Spleen (tissue), 11 donors: Measurements from ENCODE around the gene SSH2. TPM values are rescaled to one million over a fixed set of nuclear protein-coding genes. Genes with fewer than 3 reads are reported as not detected.

Experiments used
- DNase-seq: peaks from one replicate; pipeline ENCODE4 v3.0.0-alpha.2; 2020
- H3K27ac ChIP-seq, 8 donors: fragments of 200-600 bp; sonication (generic) in 7 of 8; 1 replicate in 4 of 8; 2 replicates in 4 of 8; pipeline versions ENCODE4 v1.5.0 to v1.8.0; 2016 to 2021; ENCODE audit warnings: inconsistent platforms in 4 of 8, mild to moderate bottlenecking in 4 of 8, moderate library complexity in 1 of 8
- H3K27me3 ChIP-seq, 7 donors: fragments of 200-600 bp; sonication (generic) in 6 of 7; replicated peaks in 1 of 7; 1 replicate in 4 of 7; 2 replicates in 3 of 7; pipeline versions ENCODE4 v1.5.0 to v1.8.0; 2016 to 2021; ENCODE audit warnings: inconsistent platforms in 3 of 7, mild to moderate bottlenecking in 1 of 7
- H3K36me3 ChIP-seq, 6 donors: fragments of 200-600 bp; sonication (generic) in 5 of 6; 1 replicate in 4 of 6; 2 replicates in 2 of 6; pipeline versions ENCODE4 v1.5.0 to v1.8.0; 2016 to 2021; ENCODE audit warnings: inconsistent platforms in 2 of 6
- H3K4me1 ChIP-seq, 6 donors: fragments of 200-600 bp; sonication (generic) in 5 of 6; 1 replicate in 3 of 6; 2 replicates in 3 of 6; pipeline versions ENCODE4 v1.5.0 to v1.8.0; 2016 to 2021; ENCODE audit warnings: inconsistent platforms in 3 of 6
- H3K4me3 ChIP-seq, 8 donors: fragments of 200-600 bp; sonication (generic) in 7 of 8; 1 replicate in 4 of 8; 2 replicates in 4 of 8; pipeline versions ENCODE4 v1.5.0 to v1.8.0; 2016 to 2021; ENCODE audit warnings: inconsistent platforms in 4 of 8, mild to moderate bottlenecking in 4 of 8, moderate library complexity in 2 of 8
- H3K9me3 ChIP-seq, 8 donors: fragments of 200-600 bp; sonication (generic) in 7 of 8; 1 replicate in 4 of 8; 2 replicates in 4 of 8; pipeline versions ENCODE4 v1.5.0 to v1.8.0; 2016 to 2021; ENCODE audit warnings: inconsistent platforms in 4 of 8
- POLR2A ChIP-seq, 3 donors: fragments of 450-650 bp; IDR thresholded peaks; one replicate each; pipeline ENCODE4 v1.5.1; 2017; ENCODE audit warnings: antibody characterized with exemption in 3 of 3, mild to moderate bottlenecking in 1 of 3
- POLR2AphosphoS5 ChIP-seq, 3 donors: sonication (generic); formaldehyde crosslinking; IDR thresholded peaks; one replicate each; pipeline ENCODE4 v1.5.1; 2017; ENCODE audit warnings: antibody characterized with exemption in 3 of 3
- WGBS, 5 donors: extraction: QIAGEN DNeasy Blood & Tissue Kit in 3 of 5; methylation state at CpG; one replicate each; pipeline versions ENCODE4 v1.1.5 to v1.1.7; 2013 to 2018; 5-methylcytosine and 5-hydroxymethylcytosine counted together
- intact Hi-C: fragments of 100-400 bp; cut with DNase I; formaldehyde crosslinking; loops from one replicate; pipeline ENCODE4 v1.15.0; 2023; ENCODE audit warnings: low total_unique reads
- polyA plus RNA-seq, 3 donors: library from polyadenylated mRNA; stranded (reverse); fragments of 200-250 nt; gene quantifications; one replicate each; pipeline ENCODE4 v1.2.1, GENCODE V29; 2013
- total RNA-seq, 7 donors: library from RNA; depleted of rRNA in 3 of 7; stranded (reverse); fragments of >200 nt in 3 of 7; fragmentation: NEBNext Ultra II Directional in 4 of 7; extraction: Animal tissue kit (Norgen Biotek cat#: 25700) in 4 of 7; gene quantifications; one replicate each; pipeline versions ENCODE4 v1.1.0 to v1.2.1, GENCODE V29; 2016 to 2021
- TF ChIP-seq, protein P1 (sequence below), 11 experiments: fragments of 200-600 bp in 7 of 11; fragments of 450-650 bp in 4 of 11; sonication (generic) in 4 of 11; IDR thresholded peaks in 8 of 11; conservative IDR thresholded peaks in 3 of 11; 1 replicate in 7 of 11; 2 replicates in 4 of 11; pipeline versions ENCODE4 v1.4.0 to v1.8.0; 2016 to 2021; ENCODE audit warnings: antibody characterized with exemption in 11 of 11, inconsistent platforms in 4 of 11, mild to moderate bottlenecking in 1 of 11
- donor health status: healthy with polysubstance abuse.
- donor health status: DM: no; HTN: no; CAD: no; lungs with moderate emphysema.
- donor health status: DM: no; HTN: no; CAD: no.
- donor health status: Bipolar disorder and iron deficiency.
- donor health status: healthy.
- donor health status: DM: no; HTN: no; CAD: no.
- donor health status: DM: yes; HTN: yes; CAD: no.

SSH2 gene
- total and polyA plus RNA-seq, 10 donors = 15.9 to 182 (median 113) TPM

DNA sequence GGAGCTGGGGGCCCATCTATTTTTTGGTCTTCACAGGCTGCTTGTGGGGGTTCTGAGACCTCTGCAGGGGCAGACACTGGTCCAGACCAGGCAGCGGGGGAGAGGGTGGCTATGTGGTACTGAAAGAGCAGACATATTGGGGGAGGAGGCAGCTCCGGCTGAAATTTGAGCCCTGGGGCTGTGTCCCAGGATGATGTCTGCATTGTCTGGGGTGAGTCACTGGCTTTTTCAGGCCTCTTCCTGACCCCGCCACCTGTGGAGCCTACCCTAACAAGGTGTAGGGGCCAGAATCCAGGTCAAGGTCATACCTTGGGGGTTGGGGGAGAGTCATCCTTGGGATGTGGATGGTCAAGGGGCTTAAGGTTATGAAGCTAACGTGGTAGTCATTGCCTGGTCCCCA is 309.8 kb downstream of the SSH2 start:
- TF ChIP-seq POLR2AphosphoS5 (IDR thresholded peaks at IDR 0.05) (no peak), POLR2A (IDR thresholded peaks at IDR 0.05) (no peak)
- TF ChIP-seq, protein P1, sequence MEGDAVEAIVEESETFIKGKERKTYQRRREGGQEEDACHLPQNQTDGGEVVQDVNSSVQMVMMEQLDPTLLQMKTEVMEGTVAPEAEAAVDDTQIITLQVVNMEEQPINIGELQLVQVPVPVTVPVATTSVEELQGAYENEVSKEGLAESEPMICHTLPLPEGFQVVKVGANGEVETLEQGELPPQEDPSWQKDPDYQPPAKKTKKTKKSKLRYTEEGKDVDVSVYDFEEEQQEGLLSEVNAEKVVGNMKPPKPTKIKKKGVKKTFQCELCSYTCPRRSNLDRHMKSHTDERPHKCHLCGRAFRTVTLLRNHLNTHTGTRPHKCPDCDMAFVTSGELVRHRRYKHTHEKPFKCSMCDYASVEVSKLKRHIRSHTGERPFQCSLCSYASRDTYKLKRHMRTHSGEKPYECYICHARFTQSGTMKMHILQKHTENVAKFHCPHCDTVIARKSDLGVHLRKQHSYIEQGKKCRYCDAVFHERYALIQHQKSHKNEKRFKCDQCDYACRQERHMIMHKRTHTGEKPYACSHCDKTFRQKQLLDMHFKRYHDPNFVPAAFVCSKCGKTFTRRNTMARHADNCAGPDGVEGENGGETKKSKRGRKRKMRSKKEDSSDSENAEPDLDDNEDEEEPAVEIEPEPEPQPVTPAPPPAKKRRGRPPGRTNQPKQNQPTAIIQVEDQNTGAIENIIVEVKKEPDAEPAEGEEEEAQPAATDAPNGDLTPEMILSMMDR (IDR thresholded peaks at IDR 0.05 in 8 of 11, conservative IDR thresholded peaks at IDR 0.05 in 3 of 11) = no peak
- intact Hi-C loops = no loop called here
- DNase-seq = no peak
- peaks cover 34 to 68% (median 54%) of the 10 kb centered on the region in 6 donors for H3K4me1 ChIP-seq
- peaks cover 0 to 49% (median 10%) of the 10 kb centered on the region in 7 donors for H3K27me3 ChIP-seq
- no peaks in the 10 kb centered on the region for H3K9me3 ChIP-seq
- WGBS, 5 donors = 83 to 98% (median 94%) methylated on average over 2 to 4 of the region's 4 CpGs
- H3K4me3 ChIP-seq = no peak overlapping the region
- H3K36me3 ChIP-seq = peaks cover 0 to 3% (median 0%) of the 10 kb centered on the region in 6 donors
- no peak overlapping the region for H3K27ac ChIP-seq

GRCh38 chr17:29619251-29619650 is 310.8 kb downstream of the SSH2 start:
- Histone ChIP-seq H3K36me3 (no peaks in the 10 kb centered on the region), H3K4me1 (peaks cover 39 to 78% (median 64%) of the 10 kb centered on the region in 6 donors), H3K27me3 (peaks cover 0 to 57% (median 10%) of the 10 kb centered on the region in 7 donors), H3K27ac (no peak overlapping the region), H3K9me3 (no peaks in the 10 kb centered on the region), H3K4me3 (no peak overlapping the region)
- intact Hi-C loops = no loop called here
- DNase-seq = no peak
- TF ChIP-seq, protein P1 (IDR thresholded peaks at IDR 0.05 in 8 of 11, conservative IDR thresholded peaks at IDR 0.05 in 3 of 11) = no peak
- no peak for TF ChIP-seq POLR2A (IDR thresholded peaks at IDR 0.05)
- TF ChIP-seq POLR2AphosphoS5 (IDR thresholded peaks at IDR 0.05) = no peak

DNA sequence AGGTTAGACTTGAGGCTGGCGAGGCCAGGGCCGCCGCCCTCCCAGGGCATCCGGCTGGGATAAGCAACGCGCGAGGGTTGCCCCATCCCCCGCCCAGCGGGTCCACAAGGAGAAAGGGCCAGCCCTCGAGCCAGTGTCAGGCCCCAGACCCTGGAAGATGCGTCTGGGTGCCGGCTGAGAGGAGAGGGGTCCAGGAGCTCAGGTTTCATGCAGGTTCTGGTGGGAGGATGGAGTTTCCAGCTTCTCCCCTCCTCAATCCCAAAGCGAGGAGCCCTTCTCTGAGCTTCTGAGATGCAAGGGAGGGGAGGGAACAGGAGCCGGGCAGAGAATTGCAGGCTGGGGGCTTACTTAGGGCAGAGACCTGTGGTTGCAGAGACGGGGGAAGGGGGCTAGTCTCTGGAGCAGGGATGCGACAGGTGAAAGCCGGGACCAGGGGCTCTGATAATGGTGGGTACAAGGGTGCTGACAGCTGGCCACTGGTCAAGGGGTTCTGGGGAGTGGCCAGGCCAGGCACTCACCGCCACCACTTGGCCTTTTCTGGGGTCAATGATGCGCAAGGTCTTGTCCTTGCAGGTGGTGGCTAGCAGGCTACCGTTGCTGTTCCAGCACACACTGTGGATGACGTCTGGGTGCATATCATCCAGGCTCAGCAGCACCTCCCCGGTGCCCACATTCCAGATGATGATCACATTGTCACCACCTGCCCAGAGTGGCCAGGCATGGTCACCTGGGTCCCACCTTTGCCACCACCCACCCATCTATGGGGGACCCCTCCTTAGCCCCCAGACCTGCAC is 311.6 kb downstream of the SSH2 start:
- Histone ChIP-seq H3K9me3 (no peaks in the 10 kb centered on the region), H3K4me3 (peak overlapping the region; percentile 20 to 71 (median 42)), H3K27ac (peak overlapping the region in 3 of 8 donors; percentile 73 to 79 (median 79)), H3K27me3 (peaks cover 0 to 64% (median 10%) of the 10 kb centered on the region in 7 donors), H3K36me3 (no peaks in the 10 kb centered on the region), H3K4me1 (peaks cover 47 to 83% (median 71%) of the 10 kb centered on the region in 6 donors)
- 38 to 43% (median 41%) methylated on average over 21 to 22 of the region's 22 CpGs for WGBS, 5 donors
- intact Hi-C loops = no loop called here
- no peak for TF ChIP-seq POLR2AphosphoS5 (IDR thresholded peaks at IDR 0.05)
- TF ChIP-seq, protein P1 (IDR thresholded peaks at IDR 0.05 in 8 of 11, conservative IDR thresholded peaks at IDR 0.05 in 3 of 11) = peak in 3 of 11 experiments; percentile 30 to 58 (median 53)
- no peak for TF ChIP-seq POLR2A (IDR thresholded peaks at IDR 0.05)
- DNase-seq = no peak
